ENCODE data around the gene FOXO3. TPM values are rescaled to one million over a fixed set of nuclear protein-coding genes. Genes with fewer than 3 reads are reported as not detected.

The FOXO3 gene
- total and polyA plus RNA-seq, 2 of the 8 experiments (the other 6 are each of a cell fraction or from before 2014, with no cell fraction given) = 13.1 to 19.3 TPM

- Histone ChIP-seq H3K4me1 (replicated peaks in 1 of 4; ENCODE audit: control insufficient read depth in 3 of 4, insufficient read depth in 4 of 4, low read length in 3 of 4) (peaks cover 0 to 7% (median 5%) of the 10 kb centered on the region in 4 experiments; a peak in 5 of 7 replicates), H3K9ac (replicated peaks in 1 of 4; ENCODE audit: extremely low read depth in 1 of 4, low read depth in 3 of 4, low read length in 3 of 4) (no peak overlapping the region), H2BK12ac (ENCODE audit: low read depth, low read length) (no peak overlapping the region), H3K23ac (ENCODE audit: insufficient read length) (no peak overlapping the region), H2AK5ac (ENCODE audit: low read depth, low read length) (no peak overlapping the region), H3K79me1 (ENCODE audit: low read depth, low read length) (no peaks in the 10 kb centered on the region), H3K4me2 (ENCODE audit: insufficient read depth in 1 of 2, low read depth in 2 of 2, low read length in 2 of 2) (peak overlapping the region; percentile 0 to 53; a peak in 3 of 4 replicates), H3K23me2 (ENCODE audit: low read depth, low read length) (no peaks in the 10 kb centered on the region), H3K36me3 (ENCODE audit: control insufficient read depth in 2 of 4, insufficient read depth in 4 of 4, low read length in 3 of 4) (no peaks in the 10 kb centered on the region), H3K27me3 (replicated peaks in 1 of 4; ENCODE audit: control insufficient read depth in 3 of 4, extremely low read depth in 1 of 4, insufficient read depth in 3 of 4, low read length in 3 of 4) (no peaks in the 10 kb centered on the region; a peak in 1 of 7 replicates), H3K18ac (ENCODE audit: extremely low read depth, low read length) (no peak overlapping the region), H4K91ac (replicated peaks; ENCODE audit: insufficient read length, low read length) (no peak overlapping the region), H3K4ac (replicated peaks; ENCODE audit: insufficient read length, low read depth, low read length) (no peak overlapping the region), H3K56ac (replicated peaks; ENCODE audit: insufficient read length, low read depth, low read length) (no peak overlapping the region), H4K20me1 (replicated peaks in 1 of 2; ENCODE audit: control insufficient read depth in 1 of 2, insufficient read depth in 2 of 2, low read length in 2 of 2) (no peaks in the 10 kb centered on the region), H3K79me2 (ENCODE audit: control insufficient read depth in 1 of 2, insufficient read depth in 2 of 2, low read length in 2 of 2) (no peaks in the 10 kb centered on the region), H4K8ac (ENCODE audit: extremely low read depth, insufficient read depth, low read length) (no peak overlapping the region), H4K5ac (ENCODE audit: insufficient read length, low read depth, low read length) (no peak overlapping the region), H2BK15ac (ENCODE audit: low read length) (no peak overlapping the region), H3K27ac (ENCODE audit: low read depth, low read length) (no peak overlapping the region), H2AFZ (ENCODE audit: low read length) (no peak overlapping the region), H3K14ac (ENCODE audit: insufficient read length) (no peak overlapping the region), H3K4me3 (ENCODE audit: extremely low read depth in 1 of 4, insufficient read depth in 2 of 4, low read depth in 3 of 4, low read length in 4 of 4) (no peak overlapping the region), H3K9me3 (ENCODE audit: insufficient read depth in 2 of 2, low read depth in 1 of 2, low read length in 1 of 2) (peaks cover 0 to 9% of the 10 kb centered on the region in 2 experiments; a peak in 1 of 4 replicates), H2BK20ac (ENCODE audit: low read length) (no peak overlapping the region), H2BK120ac (replicated peaks; ENCODE audit: low read depth, low read length) (no peak overlapping the region), H2BK5ac (ENCODE audit: low read depth, low read length) (no peak overlapping the region; the same call in 1 of the 2 replicates)
- 68% methylated on average over 5 of the region's 5 CpGs; no CpG with 5 or more reads in 1 of the 2 experiments for WGBS, 2 experiments (ENCODE audit: extremely low coverage in 1 of 2, insufficient coverage in 1 of 2, insufficient read length in 1 of 2, insufficient replicate concordance in 2 of 2, low coverage in 1 of 2, low lambda C conversion rate in 2 of 2, missing lambda C conversion rate in 1 of 2)
- CTCF ChIA-PET (ENCODE audit: partially characterized antibody) = no interaction called here
- DNase-seq (ENCODE audit: low read depth in 1 of 2, low spot score in 2 of 2) (no peak), FAIRE-seq (no peak)
- POLR2A ChIA-PET (ENCODE audit: partially characterized antibody) = interaction anchor here (0.8 kb wide), 1 partner anchor 35 kb away, joined by 3 read pairs; no protein-coding TSS in a partner anchor
- TF ChIP-seq BCL11A (IDR thresholded peaks at IDR 0.05; ENCODE audit: low read depth in 2 of 2, low read length in 2 of 2) = no peak
- TF ChIP-seq ASH2L (IDR thresholded peaks at IDR 0.05; ENCODE audit: low read length) = no peak
- no peak for TF ChIP-seq MAFK (IDR thresholded peaks at IDR 0.05; ENCODE audit: low read depth, low read length)
- TF ChIP-seq POLR2AphosphoS5 (IDR thresholded peaks at IDR 0.05; ENCODE audit: low read depth, low read length) = no peak
- TF ChIP-seq, protein P1, sequence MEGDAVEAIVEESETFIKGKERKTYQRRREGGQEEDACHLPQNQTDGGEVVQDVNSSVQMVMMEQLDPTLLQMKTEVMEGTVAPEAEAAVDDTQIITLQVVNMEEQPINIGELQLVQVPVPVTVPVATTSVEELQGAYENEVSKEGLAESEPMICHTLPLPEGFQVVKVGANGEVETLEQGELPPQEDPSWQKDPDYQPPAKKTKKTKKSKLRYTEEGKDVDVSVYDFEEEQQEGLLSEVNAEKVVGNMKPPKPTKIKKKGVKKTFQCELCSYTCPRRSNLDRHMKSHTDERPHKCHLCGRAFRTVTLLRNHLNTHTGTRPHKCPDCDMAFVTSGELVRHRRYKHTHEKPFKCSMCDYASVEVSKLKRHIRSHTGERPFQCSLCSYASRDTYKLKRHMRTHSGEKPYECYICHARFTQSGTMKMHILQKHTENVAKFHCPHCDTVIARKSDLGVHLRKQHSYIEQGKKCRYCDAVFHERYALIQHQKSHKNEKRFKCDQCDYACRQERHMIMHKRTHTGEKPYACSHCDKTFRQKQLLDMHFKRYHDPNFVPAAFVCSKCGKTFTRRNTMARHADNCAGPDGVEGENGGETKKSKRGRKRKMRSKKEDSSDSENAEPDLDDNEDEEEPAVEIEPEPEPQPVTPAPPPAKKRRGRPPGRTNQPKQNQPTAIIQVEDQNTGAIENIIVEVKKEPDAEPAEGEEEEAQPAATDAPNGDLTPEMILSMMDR (IDR thresholded peaks at IDR 0.05; ENCODE audit: control extremely low read depth in 1 of 3, insufficient read depth in 1 of 3, low read depth in 1 of 3, low read length in 3 of 3) = no peak
- TF ChIP-seq SUZ12 (IDR thresholded peaks at IDR 0.05; ENCODE audit: low read length) = no peak
- no peak for TF ChIP-seq RAD21 (IDR thresholded peaks at IDR 0.05 in 1 of 2, conservative IDR thresholded peaks at IDR 0.05 in 1 of 2; ENCODE audit: low read depth in 2 of 2, low read length in 2 of 2)
- no peak for TF ChIP-seq EP300 (IDR thresholded peaks at IDR 0.05; ENCODE audit: borderline replicate concordance in 1 of 2, low read depth in 2 of 2, low read length in 2 of 2)
- TF ChIP-seq POU5F1 (IDR thresholded peaks at IDR 0.05; ENCODE audit: low read depth, low read length) = no peak
- TF ChIP-seq E2F6 (IDR thresholded peaks at IDR 0.05) = no peak
These were observed 160.6 kb downstream of the FOXO3 start for GRCh38 chr6:108721286-108721685.
